ENCODE measurements around the gene MCF2L2.

MCF2L2 gene

GRCh38 chr3:183265834-183266417, 162.5 kb downstream of the MCF2L2 start:
- no peak for TF ChIP-seq CTCF (IDR thresholded peaks at IDR 0.05)
- H3K4me3 ChIP-seq (ENCODE audit: low read depth in 1 of 2, low read length in 1 of 2): no peak overlapping the region
- H3K36me3 ChIP-seq: peaks cover 14% of the 10 kb centered on the region
- peaks cover 28 to 35% of the 10 kb centered on the region in 2 experiments for H3K4me1 ChIP-seq (ENCODE audit: control insufficient read depth in 1 of 2, insufficient read depth in 1 of 2, low read depth in 1 of 2, low read length in 1 of 2)
- no peak overlapping the region for H3K27ac ChIP-seq
- H3K9me3 ChIP-seq: no peaks in the 10 kb centered on the region
- H3K27me3 ChIP-seq: no peaks in the 10 kb centered on the region

GRCh38 chr3:183265157-183265642, 163.2 kb downstream of the MCF2L2 start:
- Histone ChIP-seq H3K4me1 (ENCODE audit: control insufficient read depth in 1 of 2, insufficient read depth in 1 of 2, low read depth in 1 of 2, low read length in 1 of 2) (peaks cover 35 to 43% of the 10 kb centered on the region in 2 experiments), H3K4me3 (ENCODE audit: low read depth in 1 of 2, low read length in 1 of 2) (no peak overlapping the region), H3K36me3 (peaks cover 7% of the 10 kb centered on the region), H3K9me3 (no peaks in the 10 kb centered on the region), H3K27me3 (no peaks in the 10 kb centered on the region), H3K27ac (peak overlapping the region; percentile 52)
- TF ChIP-seq CTCF (IDR thresholded peaks at IDR 0.05): no peak

- H3K27me3 ChIP-seq: no peaks in the 10 kb centered on the region
- no peak for TF ChIP-seq CTCF (IDR thresholded peaks at IDR 0.05)
- H3K9me3 ChIP-seq: no peaks in the 10 kb centered on the region
- H3K27ac ChIP-seq: peak overlapping the region; percentile 52
- H3K36me3 ChIP-seq: no peaks in the 10 kb centered on the region
- H3K4me1 ChIP-seq (ENCODE audit: control insufficient read depth in 1 of 2, insufficient read depth in 1 of 2, low read depth in 1 of 2, low read length in 1 of 2): peaks cover 44 to 52% of the 10 kb centered on the region in 2 experiments
- no peak overlapping the region for H3K4me3 ChIP-seq (ENCODE audit: low read depth in 1 of 2, low read length in 1 of 2)
Measured at GRCh38 chr3:183264268-183264667, 164.2 kb downstream of the MCF2L2 start.

- H3K4me3 ChIP-seq (ENCODE audit: low read depth in 1 of 2, low read length in 1 of 2): no peak overlapping the region
- H3K27me3 ChIP-seq: no peaks in the 10 kb centered on the region
- peak overlapping the region; percentile 52 for H3K27ac ChIP-seq
- no peaks in the 10 kb centered on the region for H3K36me3 ChIP-seq
- H3K4me1 ChIP-seq (ENCODE audit: control insufficient read depth in 1 of 2, insufficient read depth in 1 of 2, low read depth in 1 of 2, low read length in 1 of 2): peaks cover 54 to 55% of the 10 kb centered on the region in 2 experiments
- no peaks in the 10 kb centered on the region for H3K9me3 ChIP-seq
- no peak for TF ChIP-seq CTCF (IDR thresholded peaks at IDR 0.05)
Measured at GRCh38 chr3:183262875-183263378, 165.5 kb downstream of the MCF2L2 start.

- H3K36me3 ChIP-seq: peaks cover 3% of the 10 kb centered on the region
- TF ChIP-seq CTCF (IDR thresholded peaks at IDR 0.05): no peak
- no peaks in the 10 kb centered on the region for H3K27me3 ChIP-seq
- H3K4me1 ChIP-seq (ENCODE audit: control insufficient read depth in 1 of 2, insufficient read depth in 1 of 2, low read depth in 1 of 2, low read length in 1 of 2): peaks cover 55 to 60% of the 10 kb centered on the region in 2 experiments
- no peaks in the 10 kb centered on the region for H3K9me3 ChIP-seq
- no peak overlapping the region for H3K4me3 ChIP-seq (ENCODE audit: low read depth in 1 of 2, low read length in 1 of 2)
- H3K27ac ChIP-seq: peak overlapping the region; percentile 87
Measured at GRCh38 chr3:183261151-183261724, 167.2 kb downstream of the MCF2L2 start.
